HPDE6-E6E7 (cell line): ENCODE data around the gene LRP5.
A peak's percentile ranks its signal among the peaks of the same experiment; 100 is the strongest.
"Not testable (repeated sequence)": the region's sequence is repeated elsewhere in the genome, so short reads cannot be mapped to it uniquely, and the experiment has no call there.

Experiments
- DNase-seq: peaks from one replicate; pipeline ENCODE4 v3.0.0; 2011; ENCODE audit warnings: missing footprints; ENCODE audit errors: extremely low spot score

Gene LRP5

DNA sequence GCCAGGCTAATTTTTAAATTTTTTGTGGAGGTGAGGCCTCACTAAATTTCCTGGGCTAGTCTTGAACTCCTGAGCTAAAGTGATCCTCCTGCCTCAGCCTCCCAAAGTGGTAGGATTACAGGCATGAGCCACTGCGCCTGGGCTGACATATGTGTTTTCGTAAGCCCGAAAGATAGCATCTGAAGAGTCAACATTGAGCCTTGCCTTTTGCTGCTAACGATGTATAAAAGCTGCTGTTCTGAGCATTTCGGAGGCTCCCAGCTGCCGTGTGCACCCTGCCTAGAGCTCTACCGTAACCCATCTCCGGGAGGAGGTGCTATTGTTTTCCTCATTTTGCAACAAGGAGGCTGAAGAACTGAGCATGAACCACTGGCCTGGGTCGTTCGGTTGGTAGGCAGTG lies 130.0 kb downstream of the LRP5 start:
- DNase-seq, result no peak

DNA sequence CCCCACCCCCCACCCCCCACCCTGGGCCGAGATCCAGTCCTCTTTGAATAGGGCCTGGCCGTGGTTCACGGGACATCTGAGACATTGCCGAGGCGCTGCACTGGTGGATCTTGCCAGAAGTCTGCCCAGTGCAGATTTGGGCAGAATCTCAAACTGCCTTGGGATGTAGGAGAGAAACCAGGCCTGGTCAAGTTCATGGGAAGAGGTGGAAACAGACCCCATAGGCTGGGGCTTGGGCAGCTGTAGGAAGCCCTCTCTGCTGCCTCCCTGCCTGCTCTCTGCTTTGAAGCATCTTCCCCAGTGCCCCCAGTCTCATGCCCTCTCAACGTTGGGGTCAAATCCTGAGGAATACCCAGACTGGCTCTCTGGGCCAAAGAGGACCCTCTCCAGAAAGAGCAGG lies 132.2 kb downstream of the LRP5 start:
- DNase-seq, result no peak

DNA sequence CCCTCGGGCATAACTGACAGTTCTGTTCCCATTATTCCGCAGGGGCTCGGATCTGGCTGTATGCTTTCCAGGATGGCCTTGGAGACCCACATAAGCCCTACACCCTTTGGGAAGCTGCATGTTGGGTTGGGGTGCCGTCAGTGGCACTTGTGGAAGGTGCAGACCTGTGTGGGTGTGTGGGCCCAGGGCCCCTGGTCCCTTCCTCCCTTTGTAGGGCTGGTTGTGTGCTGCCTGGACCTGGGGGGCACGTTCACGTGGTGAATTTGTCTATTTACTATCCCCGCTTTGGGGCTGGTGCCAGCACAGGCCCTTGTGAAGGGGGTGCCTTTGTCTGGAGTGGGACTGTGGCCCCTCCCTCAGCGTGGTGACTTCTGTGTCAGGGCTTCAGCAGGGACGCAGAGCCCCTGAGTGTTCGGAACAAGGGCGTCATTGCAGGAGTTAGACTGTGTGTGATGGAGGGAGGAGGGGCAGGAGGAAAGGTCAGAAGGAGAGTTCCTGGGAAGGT lies 133.2 kb downstream of the LRP5 start:
- no peak for DNase-seq

DNA sequence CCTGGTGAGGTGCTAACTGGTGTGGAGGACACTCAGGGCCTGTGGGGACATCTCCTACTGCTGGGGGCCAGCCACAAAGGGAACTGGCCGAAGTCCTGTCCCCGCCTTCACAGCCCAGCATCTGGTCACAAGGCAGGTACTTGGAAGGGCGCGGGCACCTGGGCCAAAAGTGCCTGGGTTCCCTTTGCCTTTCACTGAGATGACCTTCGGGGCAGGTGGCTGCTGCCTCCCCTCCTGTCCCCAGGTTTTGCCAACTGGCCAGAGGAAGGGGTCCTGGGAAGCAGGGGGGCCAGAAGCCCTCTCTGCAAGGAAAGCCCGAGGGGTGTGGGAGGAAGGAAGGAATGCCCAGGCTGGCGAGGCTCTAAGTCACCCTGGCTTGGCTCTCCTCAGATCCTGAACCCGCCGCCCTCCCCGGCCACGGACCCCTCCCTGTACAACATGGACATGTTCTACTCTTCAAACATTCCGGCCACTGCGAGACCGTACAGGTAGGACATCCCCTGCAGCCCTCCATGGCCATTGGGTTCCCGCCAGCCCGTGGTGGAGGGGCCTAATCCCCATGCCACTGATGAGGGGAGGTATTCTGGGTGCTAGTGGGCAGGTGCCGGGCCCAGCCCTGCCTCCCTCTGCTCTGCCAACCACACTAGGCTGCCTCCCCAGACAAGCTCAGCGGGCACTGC lies 133.8 kb downstream of the LRP5 start:
- no peak for DNase-seq

DNA sequence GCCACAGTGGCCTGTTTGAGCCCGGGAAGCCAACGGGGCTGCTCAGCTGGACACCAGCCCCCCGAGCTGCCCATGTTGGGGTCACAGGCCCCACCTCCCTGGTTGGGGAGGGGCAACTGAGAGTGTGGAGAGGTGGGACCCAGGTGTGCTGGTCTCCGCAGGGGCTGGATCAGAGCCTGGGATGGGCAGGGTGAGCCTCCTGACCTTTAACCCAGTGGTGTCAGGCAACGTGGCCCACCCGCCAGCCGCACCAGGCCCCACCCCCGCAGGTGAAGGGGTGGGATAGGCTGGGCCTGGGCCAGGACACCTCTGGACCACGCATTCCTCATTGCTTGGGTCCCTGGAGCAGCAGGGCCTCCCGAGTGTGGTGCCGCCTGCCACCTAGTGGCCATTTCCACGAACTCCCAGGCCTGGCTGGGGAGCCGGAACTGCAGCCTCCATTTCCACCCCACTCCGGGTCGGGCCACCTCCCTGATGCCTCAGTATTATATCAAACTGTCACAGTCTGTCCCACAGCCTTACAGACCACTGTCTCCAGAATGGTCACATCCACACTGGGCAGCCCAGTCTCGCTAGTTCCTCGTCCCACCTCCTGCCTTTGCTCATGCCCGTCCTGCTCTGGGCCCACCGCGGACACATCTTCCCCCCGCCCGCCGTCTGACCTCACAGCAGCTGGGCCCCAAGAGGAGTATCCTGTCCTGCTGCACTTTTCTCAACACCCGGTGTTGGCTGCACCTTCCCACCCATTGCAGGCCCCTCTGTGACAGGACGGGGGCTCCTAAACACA lies 134.8 kb downstream of the LRP5 start:
- DNase-seq, result peak; percentile 82

DNA sequence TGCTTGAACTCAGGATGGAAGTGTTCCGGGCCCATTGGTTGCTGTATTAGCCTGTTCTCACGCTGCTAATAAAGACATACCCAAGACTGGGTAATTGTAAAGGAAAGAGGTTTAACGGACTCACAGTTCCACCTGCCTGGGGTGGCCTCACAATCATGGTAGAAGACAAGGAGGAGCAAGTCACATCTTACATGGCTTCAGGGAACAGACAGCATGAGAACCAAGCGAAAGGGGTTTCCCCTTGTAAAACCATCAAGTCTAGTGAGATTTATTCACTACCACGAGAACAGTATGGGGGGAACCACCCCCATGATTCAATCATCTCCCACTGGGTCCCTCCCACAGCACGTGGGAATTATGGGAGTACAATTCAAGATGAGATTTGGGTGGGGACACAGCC lies 135.5 kb downstream of the LRP5 start:
- DNase-seq, result not testable (repeated sequence)

DNA sequence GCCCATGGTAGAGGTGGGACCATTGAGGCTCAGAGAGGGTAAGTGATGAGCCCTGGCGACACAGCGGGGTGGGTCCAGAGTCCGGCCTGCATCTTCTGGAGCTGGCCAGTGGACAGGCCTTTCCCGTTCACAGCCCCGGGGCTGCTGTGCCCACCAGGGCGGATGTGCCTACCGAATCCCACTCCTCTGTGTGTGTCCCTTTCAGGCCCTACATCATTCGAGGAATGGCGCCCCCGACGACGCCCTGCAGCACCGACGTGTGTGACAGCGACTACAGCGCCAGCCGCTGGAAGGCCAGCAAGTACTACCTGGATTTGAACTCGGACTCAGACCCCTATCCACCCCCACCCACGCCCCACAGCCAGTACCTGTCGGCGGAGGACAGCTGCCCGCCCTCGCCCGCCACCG lies 136.2 kb downstream of the LRP5 start:
- DNase-seq, result no peak

DNA sequence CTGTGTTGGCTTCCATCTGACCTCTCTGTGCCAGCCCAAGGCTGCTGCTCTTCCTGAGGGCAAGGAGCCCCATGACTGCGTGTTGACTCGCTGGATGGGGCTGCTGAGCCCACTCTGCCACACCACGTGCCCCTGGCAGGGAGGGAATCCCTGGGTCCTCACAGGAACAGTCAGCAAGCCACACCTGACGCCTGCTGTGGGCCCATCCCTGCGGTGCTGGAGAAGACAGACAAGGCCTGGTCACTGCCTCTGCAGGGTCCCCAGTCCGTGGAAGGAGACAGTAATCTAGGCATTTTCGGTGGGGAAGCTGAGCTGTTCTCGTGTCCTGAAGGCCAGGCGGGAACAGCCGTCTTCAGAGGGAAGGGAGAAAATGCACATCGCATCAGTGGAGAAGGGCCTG lies 137.6 kb downstream of the LRP5 start:
- DNase-seq, result no peak

DNA sequence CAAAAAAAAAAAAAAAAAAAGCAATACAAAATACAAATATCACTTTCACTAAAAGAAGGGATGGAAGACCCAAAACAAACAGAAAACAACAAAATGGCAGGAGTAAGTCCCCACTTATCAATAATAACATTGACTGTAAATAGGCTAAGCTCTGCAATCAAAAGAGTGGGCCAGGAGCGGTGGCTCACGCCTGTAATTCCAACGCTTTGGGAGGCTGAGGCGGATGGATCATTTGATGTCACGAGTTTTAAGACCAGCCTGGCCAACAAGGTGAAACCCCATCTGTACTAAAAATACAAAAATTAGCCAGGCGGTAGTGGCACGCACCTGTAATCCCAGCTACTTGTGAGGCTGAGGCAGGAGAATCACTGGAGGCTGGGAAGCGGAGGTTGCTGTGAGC lies 138.3 kb downstream of the LRP5 start:
- DNase-seq, result no peak

DNA sequence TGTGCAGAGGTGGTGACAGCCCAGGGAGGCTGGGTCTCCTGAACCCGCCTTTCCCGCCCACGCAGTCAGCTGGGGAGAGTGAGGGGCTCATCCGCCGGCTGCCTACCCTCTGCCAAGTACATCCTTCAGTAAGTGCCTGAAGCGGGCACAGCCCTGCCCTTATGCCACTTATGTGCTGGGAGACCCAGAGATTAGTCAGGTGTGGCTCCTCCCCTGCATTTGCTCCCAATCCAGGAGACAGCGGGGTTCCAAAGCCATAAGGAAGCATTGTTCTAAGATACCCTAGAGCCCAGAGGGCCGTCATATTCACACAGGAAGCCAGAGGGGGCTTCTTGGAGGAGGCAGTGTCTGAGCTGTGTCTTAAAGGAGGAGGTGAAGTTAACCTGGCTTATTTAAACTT lies 142.4 kb downstream of the LRP5 start:
- DNase-seq, result no peak

DNA sequence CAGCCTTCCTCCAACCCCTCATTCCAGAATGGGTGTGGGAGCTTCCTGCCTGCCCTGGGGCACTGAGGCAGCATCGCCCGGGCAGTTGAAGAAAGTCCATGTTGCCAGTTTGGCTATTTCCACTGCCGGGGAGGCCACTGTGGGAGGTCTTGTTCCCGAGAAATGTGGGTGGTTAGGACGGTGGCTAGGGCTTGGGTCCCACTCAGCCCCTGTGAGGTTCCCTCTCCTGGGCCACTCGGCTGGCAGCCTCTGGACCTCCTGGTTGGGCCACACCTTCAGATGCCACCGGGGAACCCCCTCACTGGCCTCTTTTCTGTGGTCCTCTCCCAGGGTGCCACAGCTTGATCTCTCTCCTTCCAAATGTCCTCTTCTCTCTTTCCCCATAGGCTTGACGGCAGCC lies 143.1 kb downstream of the LRP5 start:
- no peak for DNase-seq

DNA sequence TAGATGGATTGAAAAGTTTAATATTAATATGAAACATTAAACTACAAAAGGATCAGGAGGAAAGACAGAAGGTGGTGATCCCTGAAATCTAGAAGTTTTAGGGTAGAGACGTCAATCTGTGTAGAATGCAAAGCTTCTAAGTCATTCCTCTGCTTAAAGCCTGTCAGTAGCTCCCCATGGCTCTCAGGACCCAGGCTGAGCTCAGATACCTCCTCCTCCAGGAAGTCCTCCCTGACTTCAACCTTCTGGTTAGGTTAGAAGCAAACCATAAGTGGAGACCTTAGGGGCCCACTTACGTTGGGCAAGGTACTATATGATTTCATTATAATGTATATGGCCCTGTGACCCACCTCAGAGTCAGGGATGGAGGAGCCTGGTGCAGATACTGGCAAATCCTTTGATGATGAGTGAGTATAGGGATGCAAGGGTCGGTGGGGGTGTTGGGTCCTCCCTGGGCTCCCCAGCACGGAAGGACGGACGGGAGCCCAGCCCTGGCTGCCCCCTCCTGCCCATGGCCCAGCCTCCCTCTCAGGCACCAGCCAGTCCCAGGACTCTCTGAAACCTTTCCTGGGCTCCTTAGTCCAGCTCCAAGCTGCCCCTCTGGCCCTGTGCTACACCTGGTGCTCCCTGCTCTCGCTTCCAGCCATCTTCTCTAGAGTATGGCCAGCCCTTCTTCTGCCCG lies 145.0 kb downstream of the LRP5 start:
- no peak for DNase-seq

DNA sequence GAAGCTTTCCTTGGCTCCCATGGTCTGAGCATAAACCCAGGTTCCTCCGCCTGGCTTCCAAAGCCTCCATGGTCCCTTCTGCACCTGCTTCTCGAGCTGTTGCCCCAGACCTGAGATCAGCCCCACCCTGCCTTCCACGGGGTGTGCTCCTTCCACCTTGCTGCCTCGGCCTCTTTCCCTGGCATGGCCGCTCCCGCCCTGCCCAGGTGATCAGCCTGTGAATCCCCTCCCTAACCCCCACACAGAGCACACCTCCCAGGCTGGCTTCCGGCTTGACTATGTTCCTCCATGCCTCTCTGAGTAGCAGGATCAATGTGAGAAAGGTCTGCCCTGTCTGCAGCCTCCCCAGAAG lies 145.5 kb downstream of the LRP5 start:
- DNase-seq, result no peak

DNA sequence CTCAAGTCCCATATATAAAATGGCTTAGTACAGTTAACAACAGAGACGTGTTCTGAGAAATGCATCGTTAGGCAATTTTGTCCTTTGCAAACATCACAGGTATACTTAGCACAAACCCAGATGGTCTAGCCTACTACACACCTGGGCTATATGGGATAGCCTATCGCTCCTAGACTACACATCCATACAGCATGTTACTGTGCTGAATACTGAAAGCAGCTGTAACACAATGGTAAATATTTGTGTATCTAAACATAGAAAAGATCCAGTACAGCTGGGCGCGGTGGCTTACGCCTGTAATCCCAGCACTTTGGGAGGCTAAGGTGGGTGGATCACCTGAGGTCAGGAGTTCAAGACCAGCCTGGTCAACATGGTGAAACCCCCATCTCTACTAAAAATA lies 145.9 kb downstream of the LRP5 start:
- not testable (repeated sequence) for DNase-seq

DNA sequence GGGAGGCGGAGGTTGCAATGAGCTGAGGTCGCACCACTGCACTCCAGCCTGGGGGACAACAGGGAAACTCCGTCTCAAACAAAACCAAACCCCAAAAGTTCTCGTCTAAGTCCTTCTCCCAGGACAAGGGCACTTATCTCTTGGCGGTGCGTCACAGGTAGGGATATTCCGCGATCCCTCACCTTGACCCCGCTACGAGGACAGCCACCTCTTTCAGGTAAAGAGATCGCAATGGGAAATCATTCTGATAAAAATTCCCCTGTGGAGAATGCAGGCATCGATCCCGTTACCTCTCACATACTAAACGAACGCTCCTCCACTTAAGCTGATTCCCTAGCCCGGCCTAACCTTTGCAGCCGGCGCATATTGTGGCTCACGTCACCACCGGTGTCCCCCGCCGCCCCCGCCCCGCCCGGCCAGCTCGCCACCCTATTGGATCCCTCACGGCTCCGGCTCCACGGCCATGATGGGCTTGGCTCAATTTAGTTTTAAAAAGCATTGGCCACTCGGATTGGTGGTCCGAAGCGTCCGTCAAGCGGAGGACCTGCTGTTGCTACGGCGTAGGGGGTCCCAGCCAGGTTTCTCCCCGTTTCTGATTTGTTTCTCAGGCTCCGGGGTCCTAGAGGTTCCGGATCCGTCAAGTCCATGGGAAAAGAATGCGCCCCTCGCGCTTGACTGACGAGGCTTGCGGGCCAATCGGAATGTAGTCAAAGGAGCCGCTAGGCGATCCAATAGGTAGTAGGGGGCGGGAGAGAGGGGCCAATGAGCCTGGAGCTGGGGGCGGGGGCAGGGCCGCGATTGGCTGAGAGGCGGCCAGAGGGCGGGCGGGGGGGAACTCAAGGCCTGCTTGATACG lies 147.7 kb downstream of the LRP5 start:
- peak; percentile 94 for DNase-seq

DNA sequence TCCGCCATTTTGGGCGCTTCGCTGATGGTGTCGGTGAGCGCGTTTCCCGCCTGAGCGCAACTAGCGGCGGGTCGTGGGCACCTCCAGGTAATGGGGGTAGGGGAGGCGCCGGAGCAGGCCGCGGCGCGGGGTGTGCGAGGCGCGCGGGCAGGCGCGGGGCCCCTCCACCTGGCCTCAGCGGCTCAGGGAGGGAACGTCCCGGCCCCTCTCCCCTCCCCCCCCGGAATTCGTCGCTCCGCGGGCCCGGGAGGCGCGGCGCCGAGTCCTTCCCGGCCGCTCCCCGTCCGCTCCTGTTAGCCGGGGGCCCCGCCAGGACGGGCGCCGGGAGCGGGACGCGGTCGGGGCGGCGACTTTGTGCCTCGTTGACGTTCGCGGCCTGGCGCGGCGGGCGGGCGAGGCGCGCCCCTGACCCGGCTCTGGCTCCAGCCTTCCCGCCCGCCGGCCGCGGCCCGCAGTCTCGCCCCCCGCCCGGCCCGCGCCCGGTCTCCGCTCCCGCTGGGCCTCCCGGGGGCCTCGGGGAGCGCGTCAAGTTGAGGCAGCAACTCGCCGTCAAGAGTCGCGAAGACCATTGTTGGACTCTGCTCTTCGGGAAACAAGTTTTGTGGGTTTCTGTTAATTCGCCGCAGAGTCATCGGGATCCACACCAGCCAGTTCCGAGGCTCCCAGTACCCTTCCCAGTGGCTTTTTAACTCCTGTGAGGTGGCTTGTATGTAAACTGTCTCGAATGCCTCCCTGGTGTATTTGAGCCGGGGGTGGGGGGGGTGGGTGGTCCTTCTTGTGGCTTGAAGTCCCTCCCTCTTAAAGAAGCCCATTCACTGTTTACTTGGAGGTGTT lies 148.6 kb downstream of the LRP5 start, which contains the start of gene PPP6R3:
Gene PPP6R3, plus strand, starts transcription at position 12 of the 834 bp plus-strand sequence. CDS start 76,913 bp downstream, outside the sequence.
- DNase-seq, result peak; percentile 28

DNA sequence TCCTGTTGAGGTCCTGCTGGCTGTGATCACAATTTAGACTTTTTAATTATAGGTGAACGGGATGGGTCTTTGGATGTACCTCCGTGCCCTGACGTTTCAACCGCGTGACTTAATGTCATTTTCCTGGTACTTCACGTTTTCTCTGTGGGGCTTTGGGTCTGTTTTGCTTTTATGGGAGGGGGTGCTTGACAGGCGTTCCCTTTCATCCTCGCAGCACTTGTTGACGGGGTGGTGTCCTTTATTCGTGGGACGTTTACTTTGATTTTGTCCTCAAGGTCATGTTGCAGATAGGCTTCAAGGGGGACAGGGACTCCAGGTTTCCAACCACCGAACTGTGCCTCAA lies 149.2 kb downstream of the LRP5 start:
- DNase-seq, result no peak

DNA sequence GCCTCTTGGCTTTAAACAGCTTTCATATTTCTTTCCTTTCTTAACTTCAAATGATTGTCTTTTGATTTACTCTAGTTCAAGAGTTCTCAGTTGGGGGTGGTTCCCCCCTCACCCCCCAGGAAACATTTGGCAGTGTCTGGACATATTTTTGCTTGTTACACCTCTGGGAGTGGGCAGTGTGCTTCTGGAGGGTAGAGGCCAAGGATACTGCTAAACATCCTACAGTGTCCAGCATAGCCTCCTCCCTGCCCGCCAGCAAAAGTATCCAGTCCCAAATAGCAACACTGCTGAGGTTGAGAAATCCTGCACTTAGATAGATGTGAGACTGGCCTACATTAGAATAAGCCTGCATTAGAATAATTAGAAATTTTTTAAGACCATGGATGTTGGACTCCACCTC lies 151.3 kb downstream of the LRP5 start:
- no peak for DNase-seq

DNA sequence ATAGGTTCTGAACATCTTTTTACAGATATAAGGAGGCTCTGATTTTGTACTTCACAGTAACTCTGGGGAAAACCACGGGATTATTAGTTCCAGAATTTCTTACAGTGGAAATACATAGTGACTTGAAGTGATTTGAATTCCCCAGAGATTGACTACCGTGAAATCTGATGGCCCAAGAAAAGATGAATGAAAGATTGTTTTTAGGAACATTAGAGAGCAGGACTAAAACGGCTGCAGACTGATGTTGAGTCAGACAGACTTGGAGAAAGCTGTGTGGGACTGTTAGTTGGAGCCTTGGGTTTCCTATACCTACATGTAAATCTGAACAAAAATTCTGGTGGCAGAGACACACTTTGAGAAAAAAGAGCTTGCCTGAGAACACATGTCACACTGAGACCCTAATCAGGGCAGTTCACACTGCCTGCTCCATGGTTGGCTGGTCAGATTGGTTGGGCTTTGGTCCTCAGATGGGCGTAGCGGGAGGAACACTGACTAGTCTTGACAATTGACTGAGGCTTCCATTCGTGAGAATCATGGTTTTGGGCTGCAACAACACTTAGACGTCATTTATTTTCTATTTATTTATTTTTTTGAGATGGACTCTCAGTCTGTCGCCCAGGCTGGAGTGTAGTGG lies 154.9 kb downstream of the LRP5 start:
- DNase-seq, result no peak

DNA sequence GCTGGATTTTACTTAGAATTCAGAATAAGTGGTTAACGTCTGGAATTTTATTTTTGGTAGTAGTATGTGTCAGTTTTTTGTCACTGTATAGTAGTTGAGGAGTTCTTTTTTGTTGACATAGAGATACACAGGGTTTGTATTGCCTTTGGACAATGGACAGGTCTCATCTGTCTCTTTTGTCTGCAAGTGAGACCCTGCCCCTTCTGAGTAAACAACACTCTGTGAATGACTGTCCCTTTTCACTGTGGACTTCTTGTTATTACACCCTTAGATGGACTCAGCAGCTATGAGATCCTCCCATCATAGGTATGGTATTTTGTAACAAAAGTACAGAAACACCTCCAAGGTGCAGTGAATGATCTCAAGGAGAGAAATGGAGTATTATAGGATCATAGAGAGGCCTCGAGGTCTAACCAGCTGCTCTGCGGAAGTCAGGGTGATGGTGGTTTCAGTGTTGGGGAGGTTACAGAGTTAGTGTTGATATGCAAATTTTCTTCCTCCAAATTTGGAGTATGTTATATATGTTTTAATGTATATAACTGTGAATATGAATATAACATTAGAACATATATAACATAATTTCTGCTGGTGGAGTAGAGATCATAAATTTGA lies 155.9 kb downstream of the LRP5 start:
- no peak for DNase-seq
